Testis (tissue), 2 donors: ENCODE data around the gene EXD3.

Experiments
- POLR2A ChIP-seq: fragments of 450-650 bp; IDR thresholded peaks from one replicate; pipeline ENCODE4 v1.6.1; 2017; ENCODE audit warnings: antibody characterized with exemption, mild to moderate bottlenecking, moderate library complexity
- TF ChIP-seq, protein P1 (sequence below), 3 experiments: fragments of 450-650 bp in 2 of 3; fragments of 200-600 bp in 1 of 3; sonication (generic) in 1 of 3; IDR thresholded peaks; one replicate each; pipeline ENCODE4 v1.5.1; 2016 to 2019; ENCODE audit warnings: antibody characterized with exemption in 3 of 3, mild to moderate bottlenecking in 2 of 3, moderate library complexity in 1 of 3

- TF ChIP-seq, protein P1, sequence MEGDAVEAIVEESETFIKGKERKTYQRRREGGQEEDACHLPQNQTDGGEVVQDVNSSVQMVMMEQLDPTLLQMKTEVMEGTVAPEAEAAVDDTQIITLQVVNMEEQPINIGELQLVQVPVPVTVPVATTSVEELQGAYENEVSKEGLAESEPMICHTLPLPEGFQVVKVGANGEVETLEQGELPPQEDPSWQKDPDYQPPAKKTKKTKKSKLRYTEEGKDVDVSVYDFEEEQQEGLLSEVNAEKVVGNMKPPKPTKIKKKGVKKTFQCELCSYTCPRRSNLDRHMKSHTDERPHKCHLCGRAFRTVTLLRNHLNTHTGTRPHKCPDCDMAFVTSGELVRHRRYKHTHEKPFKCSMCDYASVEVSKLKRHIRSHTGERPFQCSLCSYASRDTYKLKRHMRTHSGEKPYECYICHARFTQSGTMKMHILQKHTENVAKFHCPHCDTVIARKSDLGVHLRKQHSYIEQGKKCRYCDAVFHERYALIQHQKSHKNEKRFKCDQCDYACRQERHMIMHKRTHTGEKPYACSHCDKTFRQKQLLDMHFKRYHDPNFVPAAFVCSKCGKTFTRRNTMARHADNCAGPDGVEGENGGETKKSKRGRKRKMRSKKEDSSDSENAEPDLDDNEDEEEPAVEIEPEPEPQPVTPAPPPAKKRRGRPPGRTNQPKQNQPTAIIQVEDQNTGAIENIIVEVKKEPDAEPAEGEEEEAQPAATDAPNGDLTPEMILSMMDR (IDR thresholded peaks at IDR 0.05): no peak
- TF ChIP-seq POLR2A: no peak
These were observed 42.4 kb downstream of the EXD3 start for GRCh38 chr9:137380606-137381005.
